Measurements from ENCODE around the gene PRRX2.
"Not testable (repeated sequence)": the region's sequence is repeated elsewhere in the genome, so short reads cannot be mapped to it uniquely, and the experiment has no call there.

PRRX2 gene

DNA sequence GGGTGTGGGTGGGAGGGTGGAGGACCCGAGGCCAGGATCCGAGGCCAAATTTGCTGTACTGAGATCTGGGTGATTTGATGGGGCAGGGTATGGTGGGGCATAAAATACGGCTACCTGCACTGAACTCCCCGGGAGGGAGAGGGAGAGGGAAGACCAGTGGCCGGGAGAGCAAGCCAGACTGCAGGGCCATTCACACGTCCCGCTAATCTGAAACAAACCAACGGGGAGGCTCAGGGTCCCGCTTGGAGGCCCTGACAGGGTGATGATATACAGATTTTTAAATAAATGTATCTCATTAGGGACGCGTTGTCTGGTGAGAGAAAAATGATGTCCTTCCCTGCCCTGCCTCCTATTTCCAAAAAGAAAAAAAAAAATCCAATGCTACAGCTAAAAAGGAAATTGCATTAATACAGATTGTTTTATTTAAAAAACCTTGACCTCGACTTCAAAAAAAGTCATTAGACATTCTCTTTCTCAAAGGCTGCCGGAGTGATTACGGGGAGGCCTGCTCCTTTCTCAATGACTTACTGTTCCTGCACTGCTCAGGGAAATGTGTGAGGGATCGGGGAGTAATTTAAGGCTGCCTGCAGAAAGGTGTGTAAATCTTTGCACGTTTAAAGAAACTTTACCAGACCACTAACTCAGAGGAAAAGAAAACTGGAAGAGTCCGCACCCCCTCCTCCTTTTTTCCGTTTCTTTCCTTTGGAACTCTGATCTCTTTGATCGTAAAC lies 11.5 kb upstream of the PRRX2 start:
- no peak for DNase-seq (ENCODE audit: low read depth in 2 of 2)

DNA sequence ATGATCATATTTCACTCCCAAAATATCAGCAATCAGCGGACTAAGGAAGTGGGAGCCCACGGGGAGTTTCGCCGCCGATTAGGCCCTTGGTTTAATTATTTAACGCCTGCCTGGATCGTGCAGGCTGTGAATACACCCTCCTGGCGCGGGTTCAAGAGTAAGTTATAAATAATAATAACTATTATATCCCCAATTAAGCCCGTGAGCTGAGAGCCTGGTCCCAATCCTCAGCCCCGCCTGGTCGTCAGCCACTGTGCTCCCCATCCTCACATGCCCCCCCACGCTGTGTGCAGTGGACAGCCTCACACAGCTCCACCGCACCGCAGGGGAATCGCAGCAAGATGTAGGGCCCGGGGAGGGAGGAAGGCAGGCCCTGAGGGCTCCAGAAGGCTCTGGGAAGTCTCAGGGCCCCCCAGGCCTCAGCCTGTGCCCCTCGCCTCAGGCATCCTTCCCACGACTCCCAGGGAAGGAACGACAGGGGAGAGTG lies 10.8 kb upstream of the PRRX2 start:
- DNase-seq (ENCODE audit: low read depth in 2 of 2) = no peak

DNA sequence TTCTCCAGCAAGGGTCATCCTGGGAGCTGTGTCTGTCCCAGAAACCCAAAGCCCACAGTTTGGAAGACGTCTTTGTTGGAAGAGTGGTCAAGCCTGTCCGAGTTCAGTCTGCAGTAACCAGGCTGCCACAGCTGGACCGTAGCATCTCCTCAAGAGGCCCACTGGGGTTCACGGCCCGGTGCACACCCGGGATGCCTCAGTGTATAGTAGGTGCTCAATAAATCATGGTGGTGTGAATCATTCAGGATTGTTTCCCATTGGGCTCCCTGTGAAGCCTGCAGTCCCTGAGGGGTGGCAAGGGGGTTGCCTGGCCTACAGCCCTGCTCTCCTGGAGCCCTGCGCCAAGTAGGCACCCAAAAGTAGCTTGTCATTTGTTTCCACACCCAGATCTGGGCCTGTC lies 10.3 kb upstream of the PRRX2 start:
- no peak for DNase-seq (ENCODE audit: low read depth in 2 of 2)

DNA sequence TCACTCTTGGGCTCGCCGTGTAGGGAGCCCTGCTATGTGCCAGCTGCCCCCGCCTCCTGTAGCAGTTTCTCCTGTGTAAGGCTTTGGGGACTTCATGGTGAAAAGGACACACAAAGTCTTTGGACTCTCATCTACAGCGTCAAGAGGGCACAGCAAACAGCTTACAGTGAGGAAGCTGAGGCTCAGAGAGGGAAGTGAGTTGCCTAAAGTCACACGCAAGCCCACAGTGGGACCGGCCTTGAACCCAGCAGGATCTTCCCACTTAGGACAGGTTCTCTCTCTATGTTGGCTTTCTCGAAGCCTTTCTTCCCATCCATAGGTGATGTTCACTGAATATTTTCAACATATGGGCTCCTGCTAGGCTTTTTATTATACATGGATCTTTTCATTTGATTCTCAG lies 9.8 kb upstream of the PRRX2 start:
- no peak for DNase-seq (ENCODE audit: low read depth in 2 of 2)

DNA sequence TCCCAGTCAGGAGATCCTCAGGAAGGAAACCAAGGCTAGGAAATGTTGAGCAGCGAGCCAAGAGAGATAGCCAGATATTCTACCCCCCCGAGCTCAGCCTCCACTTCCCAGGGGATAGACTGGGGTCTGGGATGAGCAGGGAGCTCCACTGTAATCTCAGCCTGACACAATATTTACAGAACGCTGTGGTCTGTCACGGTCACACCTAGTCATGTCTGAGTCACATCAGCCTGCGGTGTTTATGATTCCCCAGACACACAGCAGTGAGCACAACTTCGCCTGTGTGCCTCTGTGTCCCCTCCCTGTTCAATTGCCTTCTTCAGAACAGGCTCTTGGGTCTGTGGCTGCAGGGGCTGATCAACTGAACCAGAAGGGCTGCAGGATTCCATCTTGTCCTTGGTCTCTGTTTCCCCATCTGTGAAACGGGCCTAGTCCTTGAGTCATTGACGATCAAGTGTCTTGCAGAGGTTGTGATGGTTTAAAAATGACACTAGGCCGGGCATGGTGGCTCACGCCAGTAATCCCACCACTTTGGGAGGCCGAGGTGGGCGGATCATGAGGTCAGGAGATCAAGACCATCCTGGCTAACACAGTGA lies 8.6 kb upstream of the PRRX2 start:
- DNase-seq (ENCODE audit: low read depth in 2 of 2) = no peak

DNA sequence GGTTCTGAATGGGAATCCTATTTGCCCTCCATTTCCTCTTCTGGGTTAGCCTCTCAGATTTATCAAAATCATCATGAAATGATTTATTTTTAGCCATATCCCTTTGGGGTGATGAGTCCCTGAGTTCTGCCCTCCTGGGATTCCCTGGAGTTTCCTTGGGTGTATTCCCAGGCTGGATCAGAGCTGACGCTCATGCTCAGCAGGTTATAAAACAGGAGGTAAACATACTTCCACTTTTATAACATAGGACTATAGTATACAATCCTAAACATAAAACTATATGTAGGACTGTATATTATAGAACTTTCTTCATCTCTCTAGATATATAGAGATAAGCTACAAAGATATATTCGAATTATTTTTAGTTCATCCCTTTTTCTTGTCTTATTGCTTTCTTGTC lies 4.4 kb upstream of the PRRX2 start:
- DNase-seq (ENCODE audit: low read depth in 2 of 2) = no peak

DNA sequence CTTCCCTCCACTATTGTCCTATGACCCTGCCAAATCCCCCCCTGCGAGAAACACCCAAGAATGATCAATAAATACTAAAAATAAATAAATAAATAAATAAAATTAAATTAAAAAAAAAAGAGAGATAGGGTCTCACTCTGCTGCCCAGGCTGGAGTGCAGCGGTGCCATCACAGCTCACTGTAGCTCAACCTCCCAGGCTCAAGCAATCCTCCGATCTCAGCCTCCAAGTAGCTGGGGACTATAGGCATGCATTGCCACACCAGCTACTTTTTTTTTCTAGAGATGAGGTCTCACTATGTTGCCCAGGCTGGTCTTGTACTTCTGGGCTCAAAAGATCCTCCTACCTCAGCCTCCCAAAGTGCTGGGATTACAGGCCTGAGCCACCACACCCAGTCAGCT lies 3.2 kb upstream of the PRRX2 start:
- DNase-seq (ENCODE audit: low read depth in 2 of 2) = not testable (repeated sequence)

DNA sequence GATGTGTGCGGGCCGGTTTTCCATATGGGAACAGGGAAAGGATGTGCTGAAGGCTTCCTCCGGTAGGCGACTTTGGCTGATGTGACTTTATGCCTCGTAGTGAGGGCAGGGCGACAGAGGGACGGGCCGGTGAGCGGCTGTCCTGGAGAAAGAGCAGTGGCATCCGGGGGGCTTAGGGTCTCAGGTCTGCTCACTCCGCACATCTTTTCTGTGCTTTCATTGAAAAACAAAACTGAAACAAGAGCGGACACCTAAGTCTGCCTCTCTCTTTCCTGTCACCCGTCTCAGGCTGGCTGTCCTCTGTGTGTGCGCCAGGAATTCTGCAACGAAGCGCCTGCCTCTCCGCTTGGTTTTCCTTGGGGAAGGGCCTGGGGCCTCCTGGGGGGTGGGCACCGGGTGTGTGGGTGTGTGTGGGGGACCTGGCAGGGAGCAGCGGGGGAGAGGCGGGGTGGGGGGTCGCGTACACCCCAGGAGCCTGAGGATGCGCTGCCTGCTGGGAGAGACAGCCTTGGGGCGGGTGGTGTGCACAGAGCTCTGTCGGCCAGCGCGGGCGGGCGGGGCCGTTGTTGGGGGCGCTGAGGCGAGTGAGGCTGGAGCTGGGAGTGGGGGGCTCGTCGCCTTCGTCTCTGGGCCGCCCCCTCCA lies 580 bp upstream of the PRRX2 start:
- DNase-seq (ENCODE audit: low read depth in 2 of 2) = no peak

DNA sequence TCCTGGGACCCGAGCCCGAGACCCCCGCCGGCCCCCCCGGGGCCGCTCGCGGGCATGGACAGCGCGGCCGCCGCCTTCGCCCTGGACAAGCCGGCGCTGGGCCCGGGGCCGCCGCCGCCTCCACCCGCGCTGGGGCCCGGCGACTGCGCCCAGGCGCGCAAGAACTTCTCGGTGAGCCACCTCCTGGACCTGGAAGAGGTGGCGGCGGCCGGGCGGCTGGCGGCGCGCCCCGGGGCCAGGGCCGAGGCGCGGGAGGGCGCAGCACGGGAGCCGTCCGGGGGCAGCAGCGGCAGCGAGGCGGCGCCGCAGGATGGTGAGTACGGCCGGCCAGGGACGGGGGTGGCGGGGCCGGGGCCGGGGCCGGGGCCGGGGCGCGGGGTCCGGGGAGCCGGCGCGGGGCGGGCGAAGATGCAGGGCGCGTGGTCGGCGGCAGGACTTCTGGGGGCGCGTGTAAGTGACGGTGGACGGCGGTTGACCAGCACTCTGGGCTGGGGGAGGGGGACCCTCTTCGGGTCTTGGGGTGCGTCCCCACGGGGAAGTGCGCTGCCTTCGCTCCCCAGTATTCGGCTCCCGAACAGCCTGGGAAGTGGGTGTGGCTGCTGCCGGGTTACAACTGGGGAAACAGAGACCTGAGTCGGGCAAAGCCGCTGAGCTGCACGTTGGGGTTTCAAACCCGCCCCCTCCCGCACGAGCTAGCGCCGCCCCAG lies 520 bp downstream of the PRRX2 start:
- no peak for DNase-seq (ENCODE audit: low read depth in 2 of 2)

DNA sequence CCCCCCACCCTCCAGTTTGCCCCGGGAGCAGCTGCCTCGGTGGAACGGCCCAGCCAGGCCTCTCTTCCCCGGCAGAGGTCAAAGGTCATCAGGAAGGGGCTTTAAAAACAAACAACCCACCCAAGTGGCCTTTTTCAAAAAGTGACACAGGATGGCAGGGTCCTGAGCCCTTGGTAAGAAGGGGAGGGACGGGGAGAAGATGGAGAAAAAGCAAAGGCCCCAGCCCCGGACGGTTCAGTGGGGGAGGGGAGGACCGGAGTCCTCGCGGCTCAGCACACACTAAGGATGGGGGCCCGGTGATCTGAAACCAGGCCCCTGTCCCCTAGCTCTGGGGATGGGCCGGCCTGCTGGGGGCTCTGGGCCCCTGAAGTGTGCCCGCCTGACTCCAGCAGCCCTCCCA lies 1.1 kb downstream of the PRRX2 start:
- no peak for DNase-seq (ENCODE audit: low read depth in 2 of 2)

DNA sequence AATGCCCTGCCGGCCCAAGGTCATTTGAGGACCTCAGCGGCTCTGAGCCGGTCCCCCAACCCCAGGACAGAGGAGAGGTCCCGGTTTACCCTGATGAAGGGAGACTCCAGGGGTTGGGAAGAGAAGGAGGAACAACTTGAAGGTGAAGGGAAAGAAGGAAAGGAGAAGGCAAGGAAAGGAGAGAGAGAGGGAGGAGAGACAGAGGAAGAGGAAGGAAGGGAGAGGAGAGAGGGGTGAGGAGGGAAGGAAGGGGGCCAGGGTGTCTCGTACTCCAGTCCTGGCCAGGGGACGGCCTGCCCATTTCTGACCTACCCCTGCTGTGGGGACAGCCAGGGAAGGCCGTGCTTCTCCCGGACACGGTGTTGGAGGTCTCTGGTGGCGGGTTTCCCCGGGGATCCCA lies 1.9 kb downstream of the PRRX2 start:
- no peak for DNase-seq (ENCODE audit: low read depth in 2 of 2)

DNA sequence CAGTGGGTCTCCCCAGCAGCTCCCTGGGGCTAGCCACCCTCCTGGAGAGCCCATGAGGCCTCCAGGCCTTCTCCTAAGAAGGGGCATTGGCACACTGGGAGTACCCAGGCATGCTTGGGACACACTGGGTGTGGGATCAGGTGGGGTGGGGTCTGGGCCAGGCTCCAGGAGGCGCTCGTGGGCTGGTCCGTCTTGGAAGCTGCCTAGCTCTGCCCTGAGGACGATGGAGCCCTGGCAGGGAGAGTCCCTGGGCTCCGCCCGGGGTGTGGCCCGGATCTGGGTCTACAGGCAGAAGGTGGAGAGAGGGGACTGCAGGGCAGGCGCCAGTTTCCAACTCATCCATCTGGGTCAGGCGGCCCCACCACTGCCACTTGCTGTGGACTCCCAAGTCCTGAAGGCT lies 2.4 kb downstream of the PRRX2 start:
- DNase-seq (ENCODE audit: low read depth in 2 of 2) = no peak

DNA sequence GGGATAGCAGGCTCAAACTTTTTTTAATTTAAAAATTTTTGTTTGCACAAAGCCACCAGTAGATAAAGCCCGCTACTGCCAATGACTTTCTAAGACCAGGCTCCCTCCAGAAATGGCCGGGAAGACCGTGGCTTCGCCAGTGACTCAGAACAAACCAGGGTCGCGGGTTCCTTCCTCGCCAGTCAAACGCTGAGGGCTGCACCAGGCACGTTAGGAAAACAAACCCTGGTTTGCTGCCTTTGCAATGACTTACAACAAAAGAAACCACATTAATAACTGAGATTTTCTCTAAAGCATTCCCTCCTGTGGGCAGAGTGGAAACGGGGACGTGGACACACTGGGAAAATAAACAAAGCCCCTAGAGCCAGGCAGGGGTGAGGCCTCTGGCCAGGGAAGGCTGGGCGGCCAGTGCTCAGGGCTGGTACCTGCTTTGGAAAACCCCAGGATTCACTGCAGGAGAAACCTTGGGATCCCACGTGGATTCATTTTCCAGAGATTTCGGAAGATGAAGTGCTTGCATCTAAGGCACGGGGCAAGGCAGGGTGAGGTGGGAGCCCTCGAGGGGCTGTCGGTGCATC lies 3.8 kb downstream of the PRRX2 start:
- no peak for DNase-seq (ENCODE audit: low read depth in 2 of 2)

DNA sequence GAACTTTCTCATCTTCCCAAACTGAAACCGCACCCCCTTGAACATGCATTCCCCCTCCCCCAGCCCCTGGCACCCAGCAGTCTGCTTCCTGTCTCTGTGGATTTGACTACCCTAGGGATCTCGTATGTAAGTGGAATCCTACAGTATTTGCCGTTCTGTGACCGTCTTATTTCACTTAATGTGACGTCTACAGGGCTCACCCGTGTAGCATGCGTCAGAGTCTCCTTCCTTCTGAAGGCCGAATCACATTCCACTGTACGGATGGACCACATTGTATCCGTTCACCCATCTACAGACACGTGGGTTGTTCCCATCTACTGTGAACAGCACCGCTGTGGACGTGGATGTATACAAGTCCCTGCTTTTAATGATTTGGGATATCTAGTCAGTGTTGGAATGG lies 4.5 kb downstream of the PRRX2 start:
- no peak for DNase-seq (ENCODE audit: low read depth in 2 of 2)

DNA sequence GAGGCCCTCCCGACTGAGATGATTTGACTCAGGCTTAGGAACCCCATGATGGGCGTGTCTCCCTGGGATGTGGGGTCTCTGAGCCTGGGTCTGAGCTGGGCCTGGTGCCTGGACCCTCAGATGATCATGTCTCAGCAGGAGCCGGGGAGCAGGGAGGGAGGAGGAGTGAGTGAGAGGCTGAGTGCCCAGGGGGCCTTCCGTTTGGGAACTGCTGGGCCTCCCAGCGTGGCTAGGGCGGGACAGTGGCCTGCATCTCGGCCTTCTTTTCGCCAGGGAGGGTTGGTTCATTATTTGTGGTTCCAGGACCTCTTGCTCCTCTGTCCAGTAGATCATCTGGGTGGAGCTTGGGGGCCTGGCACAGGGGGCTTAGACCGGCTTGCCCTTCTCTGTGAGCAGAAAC lies 5.6 kb downstream of the PRRX2 start:
- no peak for DNase-seq (ENCODE audit: low read depth in 2 of 2)

DNA sequence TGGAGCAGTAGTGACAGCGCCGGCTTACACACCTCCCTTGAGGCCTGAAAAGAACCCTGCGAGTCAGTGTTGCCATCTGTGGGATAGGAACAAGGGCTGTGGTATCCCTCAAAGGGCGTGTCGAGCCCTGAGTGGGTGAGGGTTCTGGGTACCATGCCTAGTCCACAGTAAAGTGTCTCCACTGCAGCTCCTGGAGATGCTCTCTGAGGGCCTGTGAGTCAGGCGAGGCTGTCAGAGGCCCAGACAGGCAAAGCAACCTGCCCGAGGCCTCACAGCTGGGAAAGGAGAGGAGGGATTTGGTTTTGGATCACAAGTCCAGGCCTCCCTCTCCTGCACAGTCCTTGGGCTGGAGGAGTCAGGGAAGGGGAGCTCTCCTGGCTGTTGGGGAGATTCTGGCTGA lies 6.1 kb downstream of the PRRX2 start:
- peak; percentile 15 for DNase-seq (ENCODE audit: low read depth in 2 of 2)

DNA sequence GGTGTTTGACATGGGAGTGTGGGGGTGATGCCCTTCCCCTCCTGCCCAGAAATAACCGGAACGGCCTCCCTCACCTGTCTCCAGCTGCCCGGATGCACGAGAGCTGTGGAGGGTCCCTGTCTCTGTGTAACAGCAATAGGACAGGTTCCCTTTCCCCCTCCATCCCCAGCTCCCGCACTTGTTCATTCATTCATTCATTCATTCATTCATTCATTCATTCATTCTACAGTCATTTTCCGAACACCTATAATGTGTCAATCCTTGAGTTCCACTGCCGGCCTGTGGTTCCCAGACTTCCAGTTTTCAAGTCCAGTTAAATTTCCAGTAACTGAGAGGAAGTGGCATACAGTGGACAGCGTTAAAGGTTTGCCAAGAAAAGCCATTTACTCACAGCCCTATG lies 7.3 kb downstream of the PRRX2 start:
- no peak for DNase-seq (ENCODE audit: low read depth in 2 of 2)

DNA sequence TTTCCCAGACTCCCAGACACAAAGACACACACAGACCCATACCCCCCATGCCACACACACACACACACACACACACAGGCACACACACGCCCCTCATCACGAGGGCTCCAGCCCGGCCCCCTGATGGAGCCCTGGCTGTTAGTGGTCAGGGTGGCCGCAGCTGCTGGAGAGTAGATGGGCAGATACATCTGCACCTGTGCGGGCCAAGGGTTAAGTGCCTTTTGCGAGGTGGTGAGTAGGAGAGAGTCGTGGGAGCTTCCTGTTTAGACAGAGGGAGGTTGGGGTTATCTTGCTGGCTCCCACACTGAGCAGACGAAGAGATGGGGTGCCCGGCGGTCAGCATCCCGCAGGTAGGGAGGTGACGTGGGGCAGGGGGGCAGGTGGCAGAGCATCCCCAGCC lies 8.2 kb downstream of the PRRX2 start:
- no peak for DNase-seq (ENCODE audit: low read depth in 2 of 2)

DNA sequence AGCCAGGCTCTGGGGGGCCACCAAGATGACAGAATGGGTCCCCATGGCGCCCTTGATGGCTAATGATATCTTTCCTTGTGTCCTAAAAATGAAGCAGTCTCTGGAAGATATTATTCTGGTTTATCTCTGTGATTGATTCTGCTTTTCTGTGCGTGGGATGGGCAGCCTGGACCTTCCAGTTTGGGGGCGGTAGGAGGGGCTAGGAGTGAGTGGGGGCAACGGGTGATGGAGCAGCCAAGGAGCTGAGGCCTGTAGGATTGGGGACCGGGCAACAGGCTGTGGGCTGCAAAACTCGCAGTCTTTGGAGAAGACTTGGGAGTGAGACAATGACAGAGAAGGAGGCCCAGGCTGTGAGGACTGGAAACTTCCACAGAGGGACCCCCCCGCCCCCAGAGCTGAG lies 8.8 kb downstream of the PRRX2 start:
- DNase-seq (ENCODE audit: low read depth in 2 of 2) = no peak

DNA sequence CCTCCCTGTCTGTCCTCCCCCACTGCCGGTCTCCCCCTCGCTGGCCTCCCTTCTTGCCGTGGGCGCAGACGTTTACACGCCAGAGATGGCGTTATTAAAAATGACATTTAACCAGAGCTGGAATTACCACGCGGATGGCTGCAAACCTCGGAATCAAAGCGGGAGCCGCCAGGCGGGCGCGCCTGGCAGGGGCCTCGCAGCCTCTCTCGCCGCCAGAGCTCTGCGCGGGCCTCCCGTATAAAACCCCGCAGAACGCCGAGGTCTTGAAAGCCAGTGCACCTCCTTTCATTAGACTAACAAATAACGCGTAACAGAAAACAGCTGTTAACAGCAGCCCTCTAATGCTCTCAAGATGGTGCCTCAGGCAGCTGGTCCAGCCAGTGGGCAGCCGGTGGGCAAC lies 10.2 kb downstream of the PRRX2 start:
- no peak for DNase-seq (ENCODE audit: low read depth in 2 of 2)

DNA sequence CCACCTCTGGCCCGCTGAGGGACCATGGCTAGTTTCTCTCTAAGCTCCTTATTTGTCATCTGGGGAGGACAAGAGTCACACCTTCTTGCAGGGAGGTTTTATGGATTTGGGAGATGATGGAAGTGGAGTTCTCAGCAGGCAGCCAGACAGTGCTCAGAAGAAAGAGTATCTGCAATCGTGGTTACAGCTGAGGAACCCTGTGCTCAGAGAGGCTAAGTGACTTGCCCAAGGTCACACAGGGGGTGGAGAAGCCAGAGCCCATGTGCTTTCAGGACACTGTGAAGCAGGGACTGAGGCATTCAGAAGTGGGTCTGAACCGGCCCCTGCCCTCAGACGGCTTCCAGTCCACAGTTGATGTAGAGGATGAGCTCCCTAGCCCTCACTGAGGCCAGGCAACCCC lies 10.8 kb downstream of the PRRX2 start:
- no peak for DNase-seq (ENCODE audit: low read depth in 2 of 2)

DNA sequence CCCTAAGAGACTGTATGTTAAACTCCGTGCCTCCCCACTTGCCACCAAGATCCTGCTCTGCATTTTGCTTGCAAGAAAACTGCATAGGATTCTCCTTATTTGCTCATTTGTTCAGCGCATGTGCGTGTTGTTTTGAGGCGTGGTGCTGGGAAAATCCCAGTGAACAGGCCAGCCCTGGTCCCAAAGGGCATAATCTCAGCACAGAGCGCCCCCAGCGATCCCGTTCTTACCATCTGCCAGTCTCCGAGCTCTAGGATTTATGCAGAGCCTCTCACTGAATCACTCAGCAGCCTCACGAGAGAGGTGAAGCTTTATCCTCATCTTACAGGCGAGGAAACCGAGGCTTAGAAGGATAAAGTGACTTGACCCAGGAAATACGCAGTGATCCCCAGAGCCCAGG lies 11.5 kb downstream of the PRRX2 start:
- DNase-seq (ENCODE audit: low read depth in 2 of 2) = no peak
